Calu3 (cell line): ENCODE results near the gene ANAPC15. TPM values are rescaled to one million over a fixed set of nuclear protein-coding genes. Genes with fewer than 3 reads are reported as not detected.

ENCODE experiments used
- BruUV-seq: library from RNA; stranded (reverse); fragments of 400-500 nt; replicated peaks from 2 replicates; lab custom pipeline; 2021; lab: Mats Ljungman, UMichigan
- CTCF ChIA-PET: fragments of 300-600 bp; sonication (Branson Sonifier 250); formaldehyde crosslinking; loops from one replicate; lab custom pipeline; 2022; ENCODE audit warnings: antibody characterized with exemption; lab: Charles Lee
- DNase-seq: peaks from one replicate; pipeline ENCODE4 v3.0.0; 2022
- H3K27ac Mint-ChIP-seq: one replicate; pipeline ENCODE4 v1.8.0; 2022; ENCODE audit warnings: mixed read lengths; ENCODE audit not compliant: unreplicated experiment
- H3K27me3 Mint-ChIP-seq: one replicate; pipeline ENCODE4 v1.8.0; 2022; ENCODE audit warnings: mixed read lengths; ENCODE audit not compliant: unreplicated experiment
- H3K36me3 Mint-ChIP-seq: one replicate; pipeline ENCODE4 v1.8.0; 2022; ENCODE audit warnings: mild to moderate bottlenecking, moderate library complexity, mixed read lengths; ENCODE audit not compliant: insufficient read depth, unreplicated experiment
- H3K4me1 Mint-ChIP-seq: one replicate; pipeline ENCODE4 v1.8.0; 2022; ENCODE audit warnings: mild to moderate bottlenecking, low read depth, mixed read lengths; ENCODE audit not compliant: unreplicated experiment
- H3K4me3 Mint-ChIP-seq: one replicate; pipeline ENCODE4 v1.8.0; 2022; ENCODE audit warnings: mild to moderate bottlenecking, low read depth, moderate library complexity, mixed read lengths; ENCODE audit not compliant: unreplicated experiment
- H3K9me3 Mint-ChIP-seq: one replicate; pipeline ENCODE4 v1.8.0; 2022; ENCODE audit warnings: low read depth, mixed read lengths; ENCODE audit not compliant: unreplicated experiment
- intact Hi-C: fragments of 100-400 bp; cut with micrococcal nuclease; formaldehyde crosslinking; loops from one replicate; pipeline ENCODE4 v1.10.0; 2022; ENCODE audit not compliant: unreplicated experiment
- total RNA-seq: library from RNA; stranded (reverse); gene quantifications from 2 replicates; pipeline ENCODE4 v1.2.3, GENCODE V29; 2022
- TF ChIP-seq, protein P1 (sequence below): fragments of 200-600 bp; IDR thresholded peaks from one replicate; pipeline ENCODE4 v1.8.0; 2022; ENCODE audit warnings: antibody characterized with exemption; ENCODE audit not compliant: unreplicated experiment

ANAPC15 gene
- total RNA-seq, 1 experiment from 2014 or later, result 29.4 TPM

- CTCF ChIA-PET, result no interaction called here
- Mint-ChIP-seq H3K4me3 (peak overlapping the region; percentile 75), H3K36me3 (peaks cover 36% of the 10 kb centered on the region), H3K27me3 (no peaks in the 10 kb centered on the region), H3K4me1 (peaks cover 20% of the 10 kb centered on the region), H3K27ac (peak overlapping the region; percentile 71), H3K9me3 (no peaks in the 10 kb centered on the region)
- BruUV-seq, result TSS peak; percentile 72
- TF ChIP-seq, protein P1, sequence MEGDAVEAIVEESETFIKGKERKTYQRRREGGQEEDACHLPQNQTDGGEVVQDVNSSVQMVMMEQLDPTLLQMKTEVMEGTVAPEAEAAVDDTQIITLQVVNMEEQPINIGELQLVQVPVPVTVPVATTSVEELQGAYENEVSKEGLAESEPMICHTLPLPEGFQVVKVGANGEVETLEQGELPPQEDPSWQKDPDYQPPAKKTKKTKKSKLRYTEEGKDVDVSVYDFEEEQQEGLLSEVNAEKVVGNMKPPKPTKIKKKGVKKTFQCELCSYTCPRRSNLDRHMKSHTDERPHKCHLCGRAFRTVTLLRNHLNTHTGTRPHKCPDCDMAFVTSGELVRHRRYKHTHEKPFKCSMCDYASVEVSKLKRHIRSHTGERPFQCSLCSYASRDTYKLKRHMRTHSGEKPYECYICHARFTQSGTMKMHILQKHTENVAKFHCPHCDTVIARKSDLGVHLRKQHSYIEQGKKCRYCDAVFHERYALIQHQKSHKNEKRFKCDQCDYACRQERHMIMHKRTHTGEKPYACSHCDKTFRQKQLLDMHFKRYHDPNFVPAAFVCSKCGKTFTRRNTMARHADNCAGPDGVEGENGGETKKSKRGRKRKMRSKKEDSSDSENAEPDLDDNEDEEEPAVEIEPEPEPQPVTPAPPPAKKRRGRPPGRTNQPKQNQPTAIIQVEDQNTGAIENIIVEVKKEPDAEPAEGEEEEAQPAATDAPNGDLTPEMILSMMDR, result no peak
- intact Hi-C loops, result no loop called here
- DNase-seq, result no peak
These were observed 8.7 kb downstream of the ANAPC15 start for GRCh38 chr11:72103754-72104167.

DNA sequence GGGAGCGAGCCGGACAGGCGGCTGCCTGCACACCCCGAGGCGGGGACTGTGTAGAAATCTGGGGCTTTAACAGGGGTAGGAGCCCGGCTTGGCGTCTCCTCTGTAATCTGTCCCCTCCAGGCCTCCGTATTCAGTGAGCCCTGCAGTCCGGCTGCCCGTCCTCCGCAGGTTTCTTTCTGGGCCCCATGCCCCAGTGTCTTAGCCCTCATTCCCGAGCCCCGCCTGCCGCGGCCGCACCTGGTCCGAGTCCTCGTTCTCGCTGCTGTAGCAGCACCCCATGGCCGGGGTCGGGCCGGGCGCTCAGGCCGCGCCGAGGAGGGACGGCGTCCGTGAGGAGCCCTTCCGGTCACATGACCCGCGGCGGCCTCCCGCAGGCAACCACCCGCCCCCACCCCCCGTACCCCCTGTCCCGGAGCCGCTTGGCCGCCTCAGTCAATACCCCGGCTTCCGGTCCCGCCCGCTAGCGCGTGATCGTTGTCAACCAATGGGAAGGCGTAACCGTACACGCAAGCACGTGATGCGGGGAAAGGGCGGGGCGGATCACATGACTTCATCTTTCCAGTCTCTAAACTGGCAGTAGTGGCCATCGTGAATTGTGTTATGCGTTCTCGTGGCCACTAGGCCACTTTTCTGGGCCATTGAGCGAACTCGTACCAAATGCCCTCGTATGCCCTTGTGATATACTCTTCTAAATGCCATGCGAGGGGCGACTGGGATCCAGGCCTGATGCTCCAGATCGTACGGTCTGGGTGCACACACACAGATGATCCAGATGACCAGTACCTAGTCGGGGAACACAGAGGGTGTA is 9.3 kb downstream of the ANAPC15 start, which contains the start of gene LAMTOR1:
LAMTOR1 (minus strand) TSS at position 352 of the 808 bp plus-strand sequence; CDS start at position 279, 73 bp downstream.
- Mint-ChIP-seq H3K27ac (peak within 1 kb of the TSS; percentile 71), H3K4me1 (peaks cover 20% of the 10 kb centered on the region), H3K9me3 (no peaks in the 10 kb centered on the region), H3K4me3 (peak within 1 kb of the TSS; percentile 75), H3K27me3 (no peaks in the 10 kb centered on the region), H3K36me3 (peaks cover 36% of the 10 kb centered on the region)
- TF ChIP-seq, protein P1, result no peak
- intact Hi-C loops, result no loop called here
- peak; percentile 98 for DNase-seq
- BruUV-seq, result no TSS peak
- CTCF ChIA-PET, result no interaction called here

- H3K4me1 Mint-ChIP-seq, result peaks cover 20% of the 10 kb centered on the region
- no TSS peak for BruUV-seq
- H3K9me3 Mint-ChIP-seq, result no peaks in the 10 kb centered on the region
- no peak for DNase-seq
- H3K27me3 Mint-ChIP-seq, result no peaks in the 10 kb centered on the region
- TF ChIP-seq, protein P1, result no peak
- H3K4me3 Mint-ChIP-seq, result peak overlapping the region; percentile 75
- CTCF ChIA-PET, result interaction anchor here (0.9 to 1.1 kb wide), 3 partner anchors 9 to 175 kb away, joined by 3 read pairs; no protein-coding TSS in a partner anchor
- intact Hi-C loops, result no loop called here
- H3K36me3 Mint-ChIP-seq, result peaks cover 36% of the 10 kb centered on the region
- peak overlapping the region; percentile 71 for H3K27ac Mint-ChIP-seq
These were observed 9.9 kb downstream of the ANAPC15 start for GRCh38 chr11:72102631-72102945.

DNA sequence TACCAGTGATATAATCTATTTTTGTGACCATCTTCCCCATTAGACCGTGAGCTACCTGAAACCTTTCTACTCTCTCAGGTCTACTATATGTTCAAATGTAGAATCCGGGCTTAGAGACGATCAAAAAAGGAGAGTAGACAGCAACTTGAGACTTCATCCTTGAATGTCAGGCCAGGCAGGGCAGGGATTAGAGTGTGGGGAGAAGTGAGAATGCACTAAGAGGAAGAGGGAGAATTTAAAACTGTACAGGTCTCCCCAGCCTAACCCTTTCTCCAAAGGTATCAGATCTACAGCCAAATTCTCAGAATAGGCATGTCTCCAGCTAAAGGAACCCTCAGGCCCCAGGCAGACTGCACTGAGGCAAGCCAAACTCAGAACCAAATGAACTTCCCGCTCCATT is 10.3 kb downstream of the ANAPC15 start:
- Mint-ChIP-seq H3K4me1 (peaks cover 20% of the 10 kb centered on the region), H3K4me3 (peak overlapping the region; percentile 75), H3K27ac (peak overlapping the region; percentile 71), H3K36me3 (peaks cover 36% of the 10 kb centered on the region), H3K9me3 (no peaks in the 10 kb centered on the region), H3K27me3 (no peaks in the 10 kb centered on the region)
- intact Hi-C loops, result no loop called here
- TF ChIP-seq, protein P1, result no peak
- no peak for DNase-seq
- CTCF ChIA-PET, result interaction anchor here (0.9 to 1.1 kb wide), 3 partner anchors 9 to 174 kb away, joined by 3 read pairs; no protein-coding TSS in a partner anchor
- BruUV-seq, result TSS peak; percentile 65
